ENCODE data around the gene LY9. TPM values are rescaled to one million over a fixed set of nuclear protein-coding genes. Genes with fewer than 3 reads are reported as not detected.
"Not testable (repeated sequence)": the region's sequence is repeated elsewhere in the genome, so short reads cannot be mapped to it uniquely, and the experiment has no call there.

LY9 gene
- total and polyA plus RNA-seq, 2 of the 13 experiments (the other 11 are each of a cell fraction or from before 2014, with no cell fraction given), result not detected

DNA sequence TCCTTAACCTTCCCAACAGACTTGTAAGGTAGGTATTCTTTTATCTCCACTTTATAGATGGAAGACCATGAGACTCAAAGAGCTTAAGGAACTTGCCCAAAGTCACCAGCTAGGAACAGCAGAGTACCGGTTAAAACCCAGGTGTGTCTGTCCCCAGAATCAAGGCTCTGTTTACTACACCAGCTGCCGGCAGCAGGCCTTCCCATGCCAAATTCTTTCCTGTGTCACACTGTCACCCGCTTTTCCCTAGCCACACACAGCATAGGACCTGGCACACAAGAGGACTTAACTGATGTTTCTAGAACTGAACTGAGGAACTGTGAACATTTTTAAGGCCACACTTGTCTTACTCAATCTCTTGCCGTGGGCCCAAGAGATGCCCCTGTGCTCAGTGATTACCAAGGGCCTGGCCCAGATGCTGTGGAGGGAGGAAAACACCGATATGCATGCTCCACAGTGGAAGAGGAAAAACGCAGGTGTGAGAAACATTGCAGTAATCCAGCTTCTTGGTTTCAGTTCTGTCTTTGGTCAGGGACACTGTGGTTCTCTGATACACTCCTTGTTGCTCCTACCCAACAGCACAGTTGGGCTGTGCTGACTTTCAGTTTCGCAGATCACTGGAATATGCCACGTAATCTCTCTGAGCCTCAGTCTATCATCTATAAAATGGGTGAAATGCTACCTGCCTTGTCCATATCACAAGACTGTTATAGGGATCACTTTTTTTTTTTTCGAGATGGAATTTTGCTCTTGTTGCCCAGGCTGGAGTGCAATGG, 13.9 kb upstream of the LY9 start (continued):
- TF ChIP-seq, protein P1, sequence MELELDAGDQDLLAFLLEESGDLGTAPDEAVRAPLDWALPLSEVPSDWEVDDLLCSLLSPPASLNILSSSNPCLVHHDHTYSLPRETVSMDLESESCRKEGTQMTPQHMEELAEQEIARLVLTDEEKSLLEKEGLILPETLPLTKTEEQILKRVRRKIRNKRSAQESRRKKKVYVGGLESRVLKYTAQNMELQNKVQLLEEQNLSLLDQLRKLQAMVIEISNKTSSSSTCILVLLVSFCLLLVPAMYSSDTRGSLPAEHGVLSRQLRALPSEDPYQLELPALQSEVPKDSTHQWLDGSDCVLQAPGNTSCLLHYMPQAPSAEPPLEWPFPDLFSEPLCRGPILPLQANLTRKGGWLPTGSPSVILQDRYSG (CRISPR knock-in tag; IDR thresholded peaks at IDR 0.05), result no peak
- no peak for TF ChIP-seq ATF6 (CRISPR knock-in tag; conservative IDR thresholded peaks at IDR 0.05)

- BruUV-seq (replicated peaks); intact Hi-C loops (cut with micrococcal nuclease; ENCODE audit: unreplicated experiment): not testable (repeated sequence)
Observed at GRCh38 chr1:160782988-160783765, 12.8 kb upstream of the LY9 start.

More at GRCh38 chr1:160782988-160783765, 12.8 kb upstream of the LY9 start:
- in situ Hi-C loops (cut with HindIII; ENCODE audit: extremely low pct_ligation_motif_present, low pct_unique_long_range_greater_than_20kb); H3K27ac ChIP-seq (ENCODE audit: extremely low read length, insufficient read depth, low read length); H3K4me1 ChIP-seq (ENCODE audit: insufficient read depth, low read length); H3K27me3 ChIP-seq (ENCODE audit: control insufficient read depth in 1 of 2, insufficient read depth in 2 of 2, low read length in 2 of 2); H3K9ac ChIP-seq (ENCODE audit: insufficient read depth, low read depth, low read length); H3K4me2 ChIP-seq (ENCODE audit: low read depth, low read length); H2AFZ ChIP-seq (ENCODE audit: low read length); H3K4me3 ChIP-seq (replicated peaks in 1 of 3; ENCODE audit: insufficient read depth in 1 of 3, low read depth in 2 of 3, low read length in 3 of 3); H3K9me3 ChIP-seq (ENCODE audit: low read length); POLR2A ChIA-PET; ATAC-seq; DNase-seq (ENCODE audit: low spot score); H4K20me1 ChIP-seq (ENCODE audit: insufficient read depth, low read length); H3K79me2 ChIP-seq (ENCODE audit: insufficient read depth, low read length); FAIRE-seq; H3K36me3 ChIP-seq (replicated peaks in 1 of 2; ENCODE audit: control insufficient read depth in 1 of 2, insufficient read depth in 2 of 2, low read length in 2 of 2); CTCF ChIA-PET (ENCODE audit: low intra/inter-chr PET ratio, low total read pairs): not testable (repeated sequence)
- 57% methylated on average over 13 of the region's 25 CpGs for WGBS (ENCODE audit: low lambda C conversion rate)

All from HepG2 (cell line).